Measurements from ENCODE around the gene SDHAF3.
"Not testable (repeated sequence)": the region's sequence is repeated elsewhere in the genome, so short reads cannot be mapped to it uniquely, and the experiment has no call there.

SDHAF3 gene

DNA sequence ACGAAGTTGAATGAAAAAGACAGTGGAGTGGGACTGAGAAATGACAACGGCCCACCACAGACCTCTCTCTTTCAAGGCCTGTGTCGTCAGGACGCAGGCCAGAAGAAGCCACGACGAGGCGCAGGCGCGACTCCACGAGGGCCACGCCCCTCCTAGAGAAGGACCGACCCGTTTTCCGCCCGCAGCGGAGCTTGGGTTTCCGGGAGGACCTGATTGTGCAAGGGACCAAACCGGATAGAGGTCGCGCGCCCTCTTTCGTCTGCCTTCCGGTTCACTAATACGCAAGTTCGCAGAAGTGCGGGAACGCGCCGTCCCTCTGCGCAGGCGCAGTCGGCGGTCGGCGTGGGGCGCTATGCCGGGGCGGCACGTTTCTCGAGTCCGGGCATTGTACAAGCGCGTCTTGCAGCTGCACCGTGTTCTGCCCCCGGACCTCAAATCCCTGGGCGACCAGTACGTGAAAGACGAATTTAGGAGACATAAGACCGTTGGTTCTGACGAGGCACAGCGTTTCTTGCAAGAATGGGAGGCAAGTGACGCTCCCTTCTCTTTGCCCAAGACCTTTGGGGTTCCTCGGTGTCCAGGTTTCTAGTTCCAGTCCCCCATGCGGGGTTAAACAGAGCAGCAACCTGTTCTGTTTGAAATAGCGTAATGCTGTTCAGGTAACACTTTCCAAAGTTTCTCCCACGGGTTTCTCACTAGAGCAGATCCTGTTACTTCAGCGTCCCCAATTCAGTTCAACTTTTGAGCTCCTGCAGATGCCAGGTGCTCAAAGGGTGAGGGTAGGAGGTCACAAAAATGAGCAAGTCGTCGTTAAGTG lies at the start of gene SDHAF3:
Gene SDHAF3 (plus strand): TSS at position 327 of the 817 bp plus-strand sequence. CDS start 26 bp downstream, at position 353.
- DNase-seq (ENCODE audit: low spot score): peak; percentile 98

GRCh38 chr7:97072025-97072424 lies 45.5 kb upstream of the SDHAF3 start:
- DNase-seq (ENCODE audit: low spot score): not testable (repeated sequence)

DNA sequence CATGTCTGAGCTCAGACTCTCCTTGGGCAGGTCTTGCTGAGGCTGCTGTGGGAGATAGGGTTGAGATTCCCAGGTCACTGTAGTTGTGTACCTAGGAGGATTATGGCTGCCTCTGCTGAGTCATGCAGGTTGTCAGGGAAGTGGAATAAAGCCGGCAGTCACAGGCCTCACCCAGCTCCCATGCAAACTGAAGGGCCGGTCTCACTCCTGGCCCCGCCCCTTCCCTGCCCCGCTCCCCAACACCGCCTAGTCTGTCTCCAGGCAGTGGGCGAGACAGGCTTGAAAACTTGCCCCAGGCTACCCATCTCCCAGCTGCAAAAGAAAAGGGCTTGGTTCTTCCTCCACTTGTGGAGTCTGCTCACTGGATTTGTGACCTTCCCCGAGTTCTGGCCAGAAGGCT lies 41.6 kb upstream of the SDHAF3 start:
- DNase-seq (ENCODE audit: low spot score): no peak

- no peak for DNase-seq (ENCODE audit: low spot score)
Observed at GRCh38 chr7:97078023-97078969, 39.2 kb upstream of the SDHAF3 start.

- no peak for DNase-seq (ENCODE audit: low spot score)
Observed at GRCh38 chr7:97079300-97079699, 38.2 kb upstream of the SDHAF3 start.

DNA sequence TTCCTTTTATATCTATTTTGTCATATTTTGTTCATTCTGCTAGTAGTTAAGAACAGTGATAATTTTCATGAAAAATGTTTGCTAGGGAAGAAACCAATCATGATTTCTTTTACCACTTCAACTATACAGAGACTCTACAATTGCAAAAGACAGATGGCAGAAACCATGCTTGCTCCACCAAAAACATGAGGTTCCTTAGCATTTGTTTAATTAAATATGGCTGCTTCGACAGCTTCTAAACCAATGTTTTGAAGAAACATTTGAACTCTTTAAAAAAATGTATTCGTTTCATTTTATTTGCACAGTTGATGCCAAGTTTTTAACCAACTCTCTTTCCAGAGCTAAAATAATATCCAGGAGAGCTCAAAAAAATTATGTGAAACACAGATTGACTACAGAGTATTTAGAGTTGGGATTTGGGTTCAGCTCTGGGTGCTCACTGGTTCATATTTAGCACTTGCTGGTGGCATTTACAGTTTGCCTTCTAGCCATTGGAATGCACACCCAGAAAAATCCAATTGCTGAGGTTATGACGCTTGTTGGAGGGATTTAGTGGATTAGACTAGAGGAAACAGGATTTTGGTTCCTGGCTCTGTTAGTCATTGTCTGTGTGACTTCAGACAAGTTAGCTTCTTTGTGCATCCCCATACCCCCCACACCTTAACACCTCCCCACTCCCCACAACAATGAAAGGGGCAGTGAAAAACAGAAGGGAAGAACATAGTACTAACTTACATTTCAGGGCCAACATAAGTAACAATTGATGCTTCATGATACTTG lies 35.8 kb upstream of the SDHAF3 start:
- no peak for DNase-seq (ENCODE audit: low spot score)

DNA sequence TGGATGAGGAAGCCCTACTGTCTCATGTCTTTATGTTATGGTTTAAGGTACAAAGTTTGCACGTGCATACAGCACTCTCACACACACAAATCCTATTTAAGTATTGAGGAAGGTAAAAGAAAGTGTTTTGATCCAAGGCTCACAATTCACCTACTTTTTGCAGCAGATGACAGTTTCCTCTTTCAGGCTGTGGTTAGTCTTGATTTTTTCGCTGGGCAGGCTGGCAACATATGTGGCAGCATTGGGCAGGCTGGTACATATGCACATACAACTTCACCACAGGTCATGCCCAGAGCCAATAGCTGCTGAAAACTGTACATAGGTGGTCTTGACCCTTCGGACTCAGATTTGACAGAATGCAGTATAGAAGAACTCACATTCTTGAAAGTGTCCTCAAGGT lies 29.1 kb upstream of the SDHAF3 start:
- no peak for DNase-seq (ENCODE audit: low spot score)

- DNase-seq (ENCODE audit: low spot score): no peak
Observed at GRCh38 chr7:97089771-97090170, 27.7 kb upstream of the SDHAF3 start.

DNA sequence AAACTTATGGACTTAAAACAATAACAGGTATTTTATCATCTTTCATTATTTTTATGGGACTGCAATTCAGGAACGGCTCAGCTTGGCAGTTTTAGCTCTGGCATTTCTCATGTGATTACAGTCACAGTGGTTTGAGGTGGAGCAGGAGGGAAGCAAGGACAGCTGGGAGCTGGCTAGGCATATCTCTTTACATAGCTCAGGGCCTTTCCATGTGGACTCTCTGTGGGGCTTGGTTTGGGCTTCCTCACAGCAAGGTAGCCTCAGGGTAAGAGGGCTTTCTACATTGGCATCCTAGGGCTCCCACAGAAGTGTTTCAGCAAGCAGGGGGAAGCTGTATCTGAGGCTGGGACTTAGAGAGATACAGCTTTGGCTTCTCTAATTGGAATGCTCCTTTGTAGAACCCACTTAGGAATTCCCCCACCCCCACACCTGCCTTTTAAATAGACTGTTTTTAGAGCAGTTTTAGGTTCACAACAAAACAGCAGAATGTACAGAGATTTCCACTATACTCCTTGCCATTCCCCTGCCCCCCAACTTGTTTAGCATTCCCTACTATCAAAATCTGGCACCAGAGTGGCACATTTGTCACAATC lies 26.6 kb upstream of the SDHAF3 start:
- no peak for DNase-seq (ENCODE audit: low spot score)

DNA sequence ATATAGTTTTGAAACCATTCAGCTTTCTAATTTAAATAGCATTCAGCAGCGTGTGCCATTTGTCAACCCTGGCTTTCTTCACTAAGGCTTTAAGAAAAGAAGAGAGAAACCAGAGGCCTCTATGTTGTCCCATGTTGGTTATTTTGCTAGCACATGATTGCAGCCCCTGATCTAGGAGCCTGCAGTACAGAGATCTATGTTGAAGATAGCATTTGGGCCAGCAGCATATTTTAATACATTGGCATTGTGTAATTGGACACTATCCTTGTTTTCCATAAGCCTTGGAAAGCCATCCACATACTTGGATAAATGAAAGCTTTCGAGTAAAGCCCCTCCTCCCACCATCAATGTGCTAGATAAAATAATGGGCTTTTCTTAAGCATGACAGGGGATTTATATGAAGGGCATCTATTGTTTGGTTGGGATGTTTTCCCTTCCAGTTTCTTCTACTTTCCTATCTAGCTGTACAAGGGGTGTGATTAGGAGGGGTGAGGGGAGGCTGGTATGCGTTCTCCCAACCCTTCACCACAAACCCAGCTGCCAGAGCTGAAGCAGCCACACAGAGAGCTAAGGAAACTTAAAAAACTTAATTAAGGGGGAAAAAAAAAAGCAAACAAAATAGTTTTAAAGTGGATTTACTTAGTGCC lies 23.1 kb upstream of the SDHAF3 start:
- no peak for DNase-seq (ENCODE audit: low spot score)

DNA sequence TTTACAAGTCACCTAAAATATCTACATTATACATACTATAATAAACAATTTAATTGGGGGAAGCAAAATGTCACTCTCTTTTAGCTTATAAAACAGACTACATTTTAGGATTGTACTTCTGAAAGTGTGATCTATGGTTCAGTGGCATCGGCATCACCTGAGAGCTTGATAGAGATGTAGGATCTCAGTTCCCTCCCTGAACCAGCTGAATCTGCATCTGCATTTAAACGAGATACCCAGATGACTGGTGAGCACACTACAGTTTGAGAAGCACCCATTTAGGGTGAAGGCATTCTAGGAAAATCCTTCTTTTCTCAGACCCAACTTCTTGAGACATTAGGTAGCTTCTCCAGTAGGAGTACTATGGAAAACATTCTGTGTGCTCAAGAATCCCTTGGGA lies 21.5 kb upstream of the SDHAF3 start:
- no peak for DNase-seq (ENCODE audit: low spot score)

- no peak for DNase-seq (ENCODE audit: low spot score)
Observed at GRCh38 chr7:97096661-97097060, 20.8 kb upstream of the SDHAF3 start.

DNA sequence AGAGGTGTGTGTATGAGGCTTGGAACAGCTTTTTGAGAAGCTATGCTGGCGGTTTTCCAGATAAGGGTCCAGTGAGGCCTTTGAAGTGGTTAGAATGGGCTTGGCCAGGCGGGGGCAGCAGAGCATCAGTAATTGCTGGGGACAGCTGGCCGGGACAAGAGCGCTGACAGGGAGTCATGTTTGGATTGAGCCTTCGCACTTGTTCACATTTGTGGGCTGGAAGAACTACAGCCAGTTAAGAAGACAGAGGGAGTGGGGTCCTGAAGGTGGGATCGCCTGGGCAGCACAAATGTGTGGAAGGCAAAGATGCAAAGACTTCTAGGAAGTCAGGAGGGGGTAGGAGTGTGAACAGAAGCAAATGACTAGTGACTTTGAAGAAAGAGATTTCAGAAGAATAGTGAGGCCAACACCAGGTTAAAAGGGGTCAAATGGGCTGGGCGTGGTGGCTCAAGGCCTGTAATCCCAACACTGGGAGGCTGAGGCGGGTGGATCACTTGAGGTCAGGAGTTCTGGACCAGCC lies 12.7 kb upstream of the SDHAF3 start:
- DNase-seq (ENCODE audit: low spot score): peak; percentile 64

DNA sequence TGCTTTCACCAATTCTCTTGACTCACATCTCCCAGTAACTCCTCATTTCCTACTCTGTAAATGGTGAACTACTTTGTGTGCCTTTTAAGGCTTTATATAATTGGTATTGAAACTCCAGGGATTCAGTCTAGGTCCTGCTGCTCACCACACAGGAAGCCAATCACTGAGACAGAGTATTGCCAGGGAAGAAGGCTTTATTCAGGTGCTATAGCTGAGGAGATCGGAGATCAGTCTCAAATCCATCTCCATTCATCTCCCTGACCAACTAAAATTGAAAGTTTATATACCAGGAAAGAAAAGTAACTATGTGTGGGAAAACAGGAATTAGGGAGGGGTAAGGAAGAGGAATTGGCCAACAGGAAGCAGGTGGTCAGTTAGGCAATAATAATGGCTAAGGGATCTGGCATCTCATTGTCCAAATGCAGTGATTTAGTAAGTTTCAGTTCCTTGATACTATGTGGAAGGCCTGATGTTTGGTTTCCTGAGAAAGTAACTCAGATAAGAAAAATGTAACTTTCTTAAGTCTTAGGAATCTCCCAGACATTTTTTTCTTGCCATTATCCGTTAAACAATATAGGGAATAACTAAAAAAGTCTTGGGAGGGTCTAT lies 10.2 kb upstream of the SDHAF3 start:
- no peak for DNase-seq (ENCODE audit: low spot score)

GRCh38 chr7:97116308-97116707 lies 1.2 kb upstream of the SDHAF3 start:
- DNase-seq (ENCODE audit: low spot score): no peak

GRCh38 chr7:97117035-97117371 lies 495 bp upstream of the SDHAF3 start:
- no peak for DNase-seq (ENCODE audit: low spot score)

DNA sequence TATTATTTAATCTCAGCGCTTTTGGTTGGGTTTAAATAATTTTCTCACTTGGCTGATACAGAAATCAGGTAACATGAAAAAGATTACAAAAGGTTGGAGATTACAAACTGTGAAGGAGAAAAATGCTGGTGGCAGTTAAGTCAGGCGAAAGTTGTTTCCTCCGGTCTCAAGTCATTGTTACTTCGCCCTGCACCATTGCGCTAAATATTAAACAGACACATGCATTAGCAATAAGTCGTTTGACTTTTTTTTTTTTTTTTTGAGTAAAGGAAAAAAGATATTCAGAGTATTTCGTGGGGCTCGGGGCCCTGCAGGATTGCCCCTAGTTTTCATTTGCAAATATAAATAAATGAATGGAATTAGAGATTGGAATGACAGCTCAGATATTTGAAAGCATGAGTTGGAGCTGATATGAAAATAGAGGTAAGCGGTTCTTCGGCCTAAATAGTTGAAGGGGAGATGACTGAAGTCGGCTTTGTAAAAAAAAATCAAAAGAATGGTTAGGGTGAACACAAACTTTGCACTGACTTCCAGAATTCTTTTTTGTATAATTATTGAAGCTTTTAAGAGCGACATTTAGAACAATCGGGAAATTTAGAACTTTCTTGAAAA lies 914 bp downstream of the SDHAF3 start:
- no peak for DNase-seq (ENCODE audit: low spot score)

DNA sequence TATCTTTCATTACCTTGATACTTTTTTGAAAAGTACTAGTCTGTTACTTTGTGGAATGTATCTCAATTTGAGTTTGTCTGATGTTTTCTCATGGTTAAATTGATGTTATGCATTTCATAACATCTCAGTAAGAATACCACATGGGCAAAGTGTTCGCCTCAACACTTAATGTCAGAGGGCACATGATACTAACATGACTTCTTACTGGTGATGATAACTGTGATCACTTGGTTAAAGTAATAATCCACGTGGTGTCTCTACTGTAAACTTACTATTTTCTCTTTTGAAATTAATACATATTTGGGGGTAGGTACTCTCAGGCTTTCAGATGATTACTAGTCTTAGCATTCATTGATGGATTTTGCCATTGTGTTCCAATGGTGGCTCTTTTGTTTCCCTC lies 2.2 kb downstream of the SDHAF3 start:
- no peak for DNase-seq (ENCODE audit: low spot score)

DNA sequence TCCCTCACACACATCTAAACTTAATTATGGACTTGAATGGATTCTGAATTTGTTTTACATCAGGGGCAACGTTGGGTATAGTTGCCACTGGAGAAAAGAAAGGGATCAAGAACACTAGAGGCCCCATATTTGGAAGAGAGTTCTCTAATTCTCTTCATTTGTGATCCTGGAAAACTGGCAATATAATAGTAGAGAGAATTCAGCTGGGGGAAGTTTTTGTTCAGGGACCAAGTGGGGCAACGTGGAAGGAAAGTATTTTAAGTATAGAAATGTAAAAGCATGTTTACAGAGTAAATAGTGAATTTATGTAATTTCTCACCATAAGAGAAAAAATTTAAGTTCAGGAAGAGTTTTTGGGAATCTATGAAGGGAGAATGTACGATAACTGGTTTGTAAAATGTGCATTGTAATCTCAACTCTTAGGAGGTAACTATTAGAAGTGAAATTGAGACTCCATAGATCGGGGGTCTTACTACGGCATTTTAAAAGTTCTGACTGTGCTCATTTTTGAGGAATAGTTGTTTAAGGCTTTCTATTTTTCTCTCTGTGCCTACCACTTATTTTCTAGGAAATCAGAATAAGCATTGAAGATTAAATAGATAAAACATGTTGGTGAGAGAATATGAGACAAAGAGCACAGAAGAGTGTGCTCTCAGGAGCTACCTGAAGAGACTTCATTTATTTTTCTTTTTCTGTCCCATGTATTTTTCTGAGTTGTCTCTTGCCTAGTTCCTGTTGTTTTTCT lies 3.4 kb downstream of the SDHAF3 start:
- no peak for DNase-seq (ENCODE audit: low spot score)

DNA sequence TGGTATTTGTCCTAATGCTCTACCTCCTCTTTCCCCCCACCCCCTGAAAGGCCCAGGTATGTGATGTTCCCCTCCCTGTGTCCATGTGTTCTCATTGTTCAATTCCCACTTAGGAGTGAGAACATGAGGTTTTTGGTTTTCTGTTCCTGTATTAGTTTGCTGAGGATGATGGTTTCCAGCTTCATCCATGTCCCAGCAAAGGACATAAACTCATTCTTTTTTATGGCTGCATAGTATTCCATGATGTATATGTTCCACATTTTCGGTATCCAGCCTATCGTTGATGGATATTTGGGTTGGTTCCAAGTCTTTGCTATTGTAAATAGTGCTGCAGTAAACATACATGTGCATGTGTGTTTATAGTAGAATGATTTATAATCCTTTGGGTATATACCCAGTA lies 5.6 kb downstream of the SDHAF3 start:
- not testable (repeated sequence) for DNase-seq (ENCODE audit: low spot score)
